Mesangial cell (primary cell): ENCODE results near the gene ID4. TPM values are rescaled to one million over a fixed set of nuclear protein-coding genes. Genes with fewer than 3 reads are reported as not detected.

Experiments
- total RNA-seq: library from RNA; depleted of rRNA; stranded (reverse); fragments of >200 nt; gene quantifications from 2 replicates; pipeline ENCODE4 v1.2.3, GENCODE V29; 2015

ID4 gene
- 1.5 and 9.9 TPM in 2 replicates for total RNA-seq

GRCh38 chr6:19836799-19837510 lies at the start of gene ID4:
TSS of gene ID4 (plus strand) at chr6:19837370. CDS start at chr6:19837755, 385 bp downstream.

